SK-N-SH treated with all-trans-retinoic acid at 6 μM for 48 hours (cell line): ENCODE measurements around the gene STYK1.

Experiments
- CREB5 ChIP-seq: fragments of 250-450 bp; sonication (Bioruptor Pico); IDR thresholded peaks from 2 replicates; pipeline ENCODE4 v1.5.1; 2020; ENCODE audit warnings: low read depth, mild to moderate bottlenecking, moderate library complexity
- CSRNP3 ChIP-seq: fragments of 250-450 bp; sonication (Bioruptor Pico); IDR thresholded peaks from 2 replicates; pipeline ENCODE4 v1.5.1; 2021; ENCODE audit warnings: mild to moderate bottlenecking, moderate library complexity
- ISL1 ChIP-seq: fragments of 250-450 bp; sonication (Bioruptor Pico); IDR thresholded peaks from 2 replicates; pipeline ENCODE4 v2.1.2; 2022; ENCODE audit warnings: mild to moderate bottlenecking, moderate library complexity
- OSR1 ChIP-seq: fragments of 250-450 bp; sonication (Bioruptor Pico); IDR thresholded peaks from 2 replicates; pipeline ENCODE4 v1.8.0; 2022; ENCODE audit warnings: moderate library complexity, mild to moderate bottlenecking, inconsistent platforms
- PATZ1 ChIP-seq: fragments of 250-450 bp; sonication (Bioruptor Pico); IDR thresholded peaks from 2 replicates; pipeline ENCODE4 v1.8.0; 2020; ENCODE audit warnings: mild to moderate bottlenecking, moderate library complexity, borderline replicate concordance
- POU6F1 ChIP-seq: fragments of 250-450 bp; sonication (Bioruptor Pico); IDR thresholded peaks from 2 replicates; pipeline ENCODE4 v1.8.0; 2021; ENCODE audit warnings: low read depth, mild to moderate bottlenecking, moderate library complexity, borderline replicate concordance
- TCF4 ChIP-seq: fragments of 250-450 bp; sonication (Bioruptor Pico); IDR thresholded peaks from 2 replicates; pipeline ENCODE4 v1.8.0; 2021; ENCODE audit warnings: mild to moderate bottlenecking, moderate library complexity, borderline replicate concordance

- TF ChIP-seq PATZ1 (CRISPR knock-in tag) (no peak), TCF4 (CRISPR knock-in tag) (no peak), ISL1 (CRISPR knock-in tag) (no peak), CSRNP3 (CRISPR knock-in tag) (no peak), CREB5 (CRISPR knock-in tag) (peak; percentile 58; the same call in 1 of the 2 replicates), POU6F1 (no peak), OSR1 (CRISPR knock-in tag) (no peak)
These were observed 60.4 kb downstream of the STYK1 start, which contains the start of gene MAGOHB for GRCh38 chr12:10613349-10614055.
